Effector memory CD8-positive, alpha-beta T cell (primary cell): ENCODE measurements around the gene RAPGEF1.

Source experiments
- ATAC-seq: fragments of 150-1000 bp; cut with Tn5 transposase; replicated peaks from 2 replicates; pipeline ENCODE4 v1.10.0; 2021; ENCODE audit warnings: mild to moderate bottlenecking, moderate library complexity
- DNase-seq, 3 experiments: peaks; one replicate each; pipeline ENCODE4 v3.0.0; 2021
- H3K27ac Mint-ChIP-seq, 2 donors: one replicate each; pipeline ENCODE4 v1.8.0; 2022; ENCODE audit warnings: mild to moderate bottlenecking in 2 of 2, mixed read lengths in 2 of 2, moderate library complexity in 2 of 2
- H3K27me3 Mint-ChIP-seq, 2 donors: one replicate each; pipeline ENCODE4 v1.8.0; 2022; ENCODE audit warnings: mixed read lengths in 2 of 2
- H3K36me3 Mint-ChIP-seq: one replicate; pipeline ENCODE4 v1.8.0; 2022; ENCODE audit warnings: mild to moderate bottlenecking, moderate library complexity, mixed read lengths; ENCODE audit not compliant: insufficient read depth
- H3K4me1 Mint-ChIP-seq, 2 donors: one replicate each; pipeline ENCODE4 v1.8.0; 2022; ENCODE audit warnings: low read depth in 2 of 2, mixed read lengths in 2 of 2
- H3K4me3 Mint-ChIP-seq, 2 donors: one replicate each; pipeline ENCODE4 v1.8.0; 2022; ENCODE audit warnings: mild to moderate bottlenecking in 2 of 2, mixed read lengths in 2 of 2, moderate library complexity in 2 of 2
- H3K9me3 Mint-ChIP-seq, 2 donors: one replicate each; pipeline ENCODE4 v1.8.0; 2022; ENCODE audit warnings: mixed read lengths in 2 of 2

The RAPGEF1 gene

GRCh38 chr9:131679261-131680020 lies 60.4 kb downstream of the RAPGEF1 start:
- Mint-ChIP-seq H3K4me3 (peak overlapping the region in 1 of 2 donors; percentile 85), H3K27me3 (no peaks in the 10 kb centered on the region), H3K27ac (peak overlapping the region; percentile 95 to 99), H3K36me3 (peaks cover 21% of the 10 kb centered on the region), H3K9me3 (no peaks in the 10 kb centered on the region), H3K4me1 (peaks cover 67 to 83% of the 10 kb centered on the region in 2 donors)
- ATAC-seq, result no peak
- no peak for DNase-seq

- H3K9me3 Mint-ChIP-seq, result no peaks in the 10 kb centered on the region
- H3K27ac Mint-ChIP-seq, result peak overlapping the region; percentile 95 to 99
- ATAC-seq (peak; percentile 93), DNase-seq (peak; percentile 66 to 74 (median 71))
- no peaks in the 10 kb centered on the region for H3K27me3 Mint-ChIP-seq
- H3K4me1 Mint-ChIP-seq, result peaks cover 69 to 74% of the 10 kb centered on the region in 2 donors
- peaks cover 24% of the 10 kb centered on the region for H3K36me3 Mint-ChIP-seq
- H3K4me3 Mint-ChIP-seq, result peak overlapping the region; percentile 79 to 85
Measured at GRCh38 chr9:131678499-131679111, 61.3 kb downstream of the RAPGEF1 start.

- H3K36me3 Mint-ChIP-seq, result peaks cover 24% of the 10 kb centered on the region
- H3K27me3 Mint-ChIP-seq, result no peaks in the 10 kb centered on the region
- no peak for DNase-seq
- peak; percentile 15 for ATAC-seq
- H3K9me3 Mint-ChIP-seq, result no peaks in the 10 kb centered on the region
- H3K27ac Mint-ChIP-seq, result peak overlapping the region; percentile 95 to 99
- H3K4me1 Mint-ChIP-seq, result peaks cover 74 to 76% of the 10 kb centered on the region in 2 donors
- H3K4me3 Mint-ChIP-seq, result peak overlapping the region; percentile 79 to 85
Measured at GRCh38 chr9:131677444-131678180, 62.3 kb downstream of the RAPGEF1 start.

- DNase-seq (no peak), ATAC-seq (no peak)
- Mint-ChIP-seq H3K4me1 (peaks cover 75 to 81% of the 10 kb centered on the region in 2 donors), H3K9me3 (no peaks in the 10 kb centered on the region), H3K27me3 (no peaks in the 10 kb centered on the region), H3K4me3 (peak overlapping the region; percentile 79 to 85), H3K27ac (peak overlapping the region; percentile 95 to 99), H3K36me3 (peaks cover 24% of the 10 kb centered on the region)
Measured at GRCh38 chr9:131677049-131677443, 62.8 kb downstream of the RAPGEF1 start.

GRCh38 chr9:131676431-131676972 lies 63.4 kb downstream of the RAPGEF1 start:
- peak; percentile 40 for ATAC-seq
- Mint-ChIP-seq H3K4me3 (peak overlapping the region; percentile 79 to 85), H3K27ac (peak overlapping the region; percentile 95 to 99), H3K36me3 (peaks cover 26% of the 10 kb centered on the region), H3K27me3 (no peaks in the 10 kb centered on the region), H3K9me3 (no peaks in the 10 kb centered on the region), H3K4me1 (peaks cover 79% of the 10 kb centered on the region in 2 donors)
- DNase-seq, result peak; percentile 56 to 61 (median 61)

- Mint-ChIP-seq H3K36me3 (peaks cover 29% of the 10 kb centered on the region), H3K27me3 (no peaks in the 10 kb centered on the region), H3K4me1 (peaks cover 81 to 82% of the 10 kb centered on the region in 2 donors), H3K27ac (peak overlapping the region; percentile 95 to 99), H3K9me3 (no peaks in the 10 kb centered on the region), H3K4me3 (peak overlapping the region; percentile 79 to 85)
- DNase-seq (no peak), ATAC-seq (no peak)
Measured at GRCh38 chr9:131675437-131676022, 64.3 kb downstream of the RAPGEF1 start.

GRCh38 chr9:131674425-131675421 lies 65.2 kb downstream of the RAPGEF1 start:
- no peak for DNase-seq
- Mint-ChIP-seq H3K4me1 (peaks cover 83% of the 10 kb centered on the region in 2 donors), H3K9me3 (no peaks in the 10 kb centered on the region), H3K27me3 (no peaks in the 10 kb centered on the region), H3K27ac (peak overlapping the region; percentile 95 to 99), H3K4me3 (peak overlapping the region; percentile 79 to 85), H3K36me3 (peaks cover 29% of the 10 kb centered on the region)
- ATAC-seq, result no peak

GRCh38 chr9:131673531-131673930 lies 66.3 kb downstream of the RAPGEF1 start:
- Mint-ChIP-seq H3K27ac (peak overlapping the region; percentile 68 to 99), H3K27me3 (no peaks in the 10 kb centered on the region), H3K9me3 (no peaks in the 10 kb centered on the region), H3K36me3 (peaks cover 34% of the 10 kb centered on the region), H3K4me3 (peak overlapping the region in 1 of 2 donors; percentile 34), H3K4me1 (peaks cover 85% of the 10 kb centered on the region in 2 donors)
- DNase-seq (no peak), ATAC-seq (no peak)

GRCh38 chr9:131673068-131673467 lies 66.8 kb downstream of the RAPGEF1 start:
- Mint-ChIP-seq H3K4me3 (no peak overlapping the region), H3K27ac (peak overlapping the region; percentile 73 to 99), H3K9me3 (no peaks in the 10 kb centered on the region), H3K4me1 (peaks cover 84% of the 10 kb centered on the region in 2 donors), H3K36me3 (peaks cover 33% of the 10 kb centered on the region), H3K27me3 (no peaks in the 10 kb centered on the region)
- DNase-seq, result no peak
- no peak for ATAC-seq

GRCh38 chr9:131672451-131672850 lies 67.4 kb downstream of the RAPGEF1 start:
- Mint-ChIP-seq H3K4me3 (peak overlapping the region; percentile 11 to 37), H3K27me3 (no peaks in the 10 kb centered on the region), H3K36me3 (peaks cover 36% of the 10 kb centered on the region), H3K27ac (peak overlapping the region; percentile 73 to 99), H3K4me1 (peaks cover 83 to 84% of the 10 kb centered on the region in 2 donors), H3K9me3 (no peaks in the 10 kb centered on the region)
- DNase-seq (no peak), ATAC-seq (no peak)

GRCh38 chr9:131671133-131671520 lies 68.7 kb downstream of the RAPGEF1 start:
- H3K9me3 Mint-ChIP-seq, result no peaks in the 10 kb centered on the region
- no peaks in the 10 kb centered on the region for H3K27me3 Mint-ChIP-seq
- peak overlapping the region; percentile 99 for H3K27ac Mint-ChIP-seq
- no peak for DNase-seq
- ATAC-seq, result no peak
- peak overlapping the region; percentile 71 to 77 for H3K4me3 Mint-ChIP-seq
- peaks cover 31% of the 10 kb centered on the region for H3K36me3 Mint-ChIP-seq
- peaks cover 79% of the 10 kb centered on the region in 2 donors for H3K4me1 Mint-ChIP-seq
